Smooth muscle cell (in vitro differentiated cells): ENCODE results near the gene LINC00237. TPM values are rescaled to one million over a fixed set of nuclear protein-coding genes. Genes with fewer than 3 reads are reported as not detected.

ENCODE experiments used
- DNase-seq: peaks from one replicate; lab custom pipeline; 2025; ENCODE audit not compliant: unreplicated experiment; lab: John Stamatoyannopoulos, UW
- H2AFZ ChIP-seq: fragments of 200-600 bp; sonication (generic); 2 replicates; pipeline ENCODE4 v1.6.0; 2016; ENCODE audit warnings: antibody characterized with exemption, low read depth, mild to moderate bottlenecking
- H3F3A ChIP-seq: fragments of 200-600 bp; sonication (generic); 2 replicates; pipeline ENCODE4 v1.6.0; 2017; ENCODE audit warnings: antibody characterized with exemption, low read depth
- H3K27ac ChIP-seq: fragments of 200-600 bp; sonication (generic); 2 replicates; pipeline ENCODE4 v1.5.1; 2016; ENCODE audit warnings: low read depth, mild to moderate bottlenecking
- H3K27me3 ChIP-seq: fragments of 200-600 bp; sonication (generic); 2 replicates; pipeline ENCODE4 v1.6.1; 2016; ENCODE audit warnings: low read depth, mild to moderate bottlenecking
- H3K36me3 ChIP-seq: fragments of 200-600 bp; sonication (generic); 2 replicates; pipeline ENCODE4 v1.5.1; 2016; ENCODE audit warnings: low read depth
- H3K4me1 ChIP-seq: fragments of 200-600 bp; sonication (generic); 2 replicates; pipeline ENCODE4 v1.5.1; 2016; ENCODE audit warnings: low read depth
- H3K4me2 ChIP-seq: fragments of 200-600 bp; sonication (generic); 2 replicates; pipeline ENCODE4 v1.6.0; 2016; ENCODE audit warnings: mild to moderate bottlenecking
- H3K4me3 ChIP-seq: fragments of 200-600 bp; sonication (generic); 2 replicates; pipeline ENCODE4 v1.5.1; 2016; ENCODE audit warnings: mild to moderate bottlenecking
- H3K79me2 ChIP-seq: fragments of 200-600 bp; sonication (generic); 2 replicates; pipeline ENCODE4 v1.6.0; 2016; ENCODE audit warnings: low read depth, mild to moderate bottlenecking
- H3K9ac ChIP-seq: fragments of 200-600 bp; sonication (generic); 2 replicates; pipeline ENCODE4 v1.6.0; 2016; ENCODE audit warnings: low read depth
- H3K9me3 ChIP-seq: fragments of 200-600 bp; sonication (generic); replicated peaks from 2 replicates; pipeline ENCODE4 v1.5.1; 2016; ENCODE audit warnings: low read depth
- H4K20me1 ChIP-seq: fragments of 200-600 bp; sonication (generic); 2 replicates; pipeline ENCODE4 v1.6.0; 2016; ENCODE audit warnings: low read depth
- CTCF ChIP-seq: fragments of 200-600 bp; sonication (generic); IDR thresholded peaks from 2 replicates; pipeline ENCODE4 v1.5.1; 2017; ENCODE audit warnings: borderline replicate concordance, mild to moderate bottlenecking, antibody characterized with exemption; ENCODE audit not compliant: insufficient read depth, poor library complexity, severe bottlenecking
- WGBS: methylation state at CpG from one replicate; pipeline ENCODE4 v1.1.7; 2016; ENCODE audit warnings: low lambda C conversion rate; 5-methylcytosine and 5-hydroxymethylcytosine counted together
- polyA plus RNA-seq: library from polyadenylated mRNA; unstranded; fragments of >200 nt; fragmentation: Nextera tagmentation; extraction: Ambion mirVana; gene quantifications from 2 replicates; pipeline ENCODE4 v1.2.1, GENCODE V29; 2016
- total RNA-seq: library from RNA; depleted of rRNA; stranded (reverse); fragments of >200 nt; gene quantifications from 2 replicates; pipeline ENCODE4 v1.2.3, GENCODE V29; 2014

The LINC00237 gene
- total and polyA plus RNA-seq, 2 experiments from 2014 or later, result not detected

- no peak for DNase-seq
- no peaks in the 10 kb centered on the region for H3K36me3 ChIP-seq
- H4K20me1 ChIP-seq, result no peaks in the 10 kb centered on the region
- no peak overlapping the region for H3K27ac ChIP-seq
- H3K79me2 ChIP-seq, result no peaks in the 10 kb centered on the region
- no peaks in the 10 kb centered on the region for H3K4me1 ChIP-seq
- no peak overlapping the region for H2AFZ ChIP-seq
- H3K4me3 ChIP-seq, result no peak overlapping the region
- H3K9me3 ChIP-seq, result no peaks in the 10 kb centered on the region
- no peak for TF ChIP-seq CTCF
- peaks cover 75% of the 10 kb centered on the region for H3K27me3 ChIP-seq
- H3F3A ChIP-seq, result no peaks in the 10 kb centered on the region
- WGBS, result 77% methylated on average over 2 of the region's 2 CpGs
- no peak overlapping the region for H3K4me2 ChIP-seq
- H3K9ac ChIP-seq, result no peak overlapping the region
Observed at GRCh38 chr20:21111416-21111815, 5.3 kb upstream of the LINC00237 start.

GRCh38 chr20:21110811-21111210, 4.7 kb upstream of the LINC00237 start:
- peaks cover under 1% of the 10 kb centered on the region for H3K4me1 ChIP-seq
- no peak overlapping the region for H3K9ac ChIP-seq
- WGBS, result 85% methylated on average over 1 of the region's 1 CpG
- no peaks in the 10 kb centered on the region for H3K79me2 ChIP-seq
- H3K9me3 ChIP-seq, result no peaks in the 10 kb centered on the region
- no peaks in the 10 kb centered on the region for H4K20me1 ChIP-seq
- peaks cover 81% of the 10 kb centered on the region for H3K27me3 ChIP-seq
- no peak overlapping the region for H3K4me3 ChIP-seq
- no peak overlapping the region for H3K27ac ChIP-seq
- no peaks in the 10 kb centered on the region for H3F3A ChIP-seq
- no peak overlapping the region for H2AFZ ChIP-seq
- no peak for DNase-seq
- TF ChIP-seq CTCF, result no peak
- H3K4me2 ChIP-seq, result no peak overlapping the region
- no peaks in the 10 kb centered on the region for H3K36me3 ChIP-seq

- Histone ChIP-seq H3K4me3 (no peak overlapping the region), H3K79me2 (no peaks in the 10 kb centered on the region), H4K20me1 (no peaks in the 10 kb centered on the region), H2AFZ (no peak overlapping the region), H3K4me1 (peaks cover 10% of the 10 kb centered on the region), H3K9ac (no peak overlapping the region), H3K36me3 (no peaks in the 10 kb centered on the region), H3F3A (no peaks in the 10 kb centered on the region), H3K27ac (no peak overlapping the region), H3K27me3 (peaks cover 91% of the 10 kb centered on the region), H3K4me2 (no peak overlapping the region), H3K9me3 (no peaks in the 10 kb centered on the region)
- no peak for DNase-seq
- 81% methylated on average over 2 of the region's 2 CpGs for WGBS
- TF ChIP-seq CTCF, result no peak
Observed at GRCh38 chr20:21109144-21109543, 3.0 kb upstream of the LINC00237 start.

GRCh38 chr20:21105429-21106170, 558 bp downstream of the LINC00237 start:
- Histone ChIP-seq H3K4me1 (peaks cover 38% of the 10 kb centered on the region), H3K4me3 (peak overlapping the region; percentile 29), H3K36me3 (no peaks in the 10 kb centered on the region), H3F3A (no peaks in the 10 kb centered on the region), H2AFZ (peak overlapping the region; percentile 37), H3K79me2 (no peaks in the 10 kb centered on the region), H3K9ac (no peak overlapping the region), H3K27me3 (peaks cover 99% of the 10 kb centered on the region), H3K4me2 (peak overlapping the region; percentile 80), H4K20me1 (no peaks in the 10 kb centered on the region), H3K27ac (no peak overlapping the region), H3K9me3 (no peaks in the 10 kb centered on the region)
- no peak for DNase-seq
- 1% methylated on average over 44 of the region's 50 CpGs for WGBS
- no peak for TF ChIP-seq CTCF
